HG03354 (cell line): ENCODE measurements around the gene TPM1.

Experiments used
- ATAC-seq: cut with Tn5 transposase; IDR thresholded peaks from one replicate; pipeline ENCODE4 v1.9.1; 2021; ENCODE audit warnings: mild to moderate bottlenecking; ENCODE audit not compliant: unreplicated experiment, poor library complexity, severe bottlenecking

Gene TPM1

GRCh38 chr15:63052077-63052841 is 9.7 kb downstream of the TPM1 start:
- ATAC-seq = no peak

GRCh38 chr15:63052961-63053698 is 10.6 kb downstream of the TPM1 start:
- ATAC-seq = no peak

- ATAC-seq = no peak
Measured at GRCh38 chr15:63054281-63054683, 11.7 kb downstream of the TPM1 start.

DNA sequence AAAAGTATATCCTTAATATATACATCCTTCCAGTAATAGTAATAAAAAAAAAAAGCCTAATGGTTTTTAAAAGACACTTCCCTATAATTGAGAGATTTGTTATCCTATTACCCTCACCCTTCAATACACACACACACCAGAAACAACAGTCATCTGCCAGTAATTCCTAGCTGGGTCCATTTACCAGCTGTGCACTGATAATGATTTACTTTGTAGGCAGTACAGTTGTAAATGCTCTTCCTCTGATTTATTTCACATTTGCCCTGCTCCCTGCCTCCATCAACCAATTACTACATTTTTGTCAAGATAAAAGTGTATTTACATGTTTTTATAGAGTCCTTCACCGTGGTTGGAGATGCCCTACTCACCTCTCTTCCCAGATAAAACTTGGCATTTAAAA is 12.4 kb downstream of the TPM1 start:
- no peak for ATAC-seq

- no peak for ATAC-seq
Measured at GRCh38 chr15:63056829-63057228, 14.3 kb downstream of the TPM1 start.

GRCh38 chr15:63057468-63058345 is 15.2 kb downstream of the TPM1 start:
- no peak for ATAC-seq

GRCh38 chr15:63059075-63059474 is 16.5 kb downstream of the TPM1 start:
- ATAC-seq = no peak

GRCh38 chr15:63059573-63060216 is 17.1 kb downstream of the TPM1 start:
- no peak for ATAC-seq

- ATAC-seq = no peak
Measured at GRCh38 chr15:63060699-63061098, 18.2 kb downstream of the TPM1 start.

- ATAC-seq = no peak
Measured at GRCh38 chr15:63061975-63062374, 19.4 kb downstream of the TPM1 start.

GRCh38 chr15:63063164-63063756 is 20.7 kb downstream of the TPM1 start:
- ATAC-seq = no peak

DNA sequence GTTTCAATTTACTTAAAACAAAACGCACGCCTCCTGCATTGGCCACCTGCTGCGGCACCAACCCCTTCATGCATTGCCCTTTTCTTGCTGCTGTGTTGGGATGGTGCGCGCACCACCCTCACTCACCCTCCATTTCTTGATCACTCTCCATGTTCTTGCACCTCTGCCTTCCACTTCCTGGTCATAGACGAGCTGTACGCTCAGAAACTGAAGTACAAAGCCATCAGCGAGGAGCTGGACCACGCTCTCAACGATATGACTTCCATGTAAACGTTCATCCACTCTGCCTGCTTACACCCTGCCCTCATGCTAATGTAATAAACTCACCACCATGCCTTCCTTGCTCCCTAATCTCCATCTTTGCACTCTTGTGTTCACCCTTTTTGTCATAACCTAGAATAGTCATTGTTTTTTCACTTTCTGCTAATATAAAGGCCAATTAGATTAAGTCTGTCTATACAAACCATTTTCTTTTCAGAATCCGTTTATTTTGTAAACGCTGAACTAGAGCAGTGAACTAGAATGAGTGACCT is 21.4 kb downstream of the TPM1 start:
- ATAC-seq = no peak

DNA sequence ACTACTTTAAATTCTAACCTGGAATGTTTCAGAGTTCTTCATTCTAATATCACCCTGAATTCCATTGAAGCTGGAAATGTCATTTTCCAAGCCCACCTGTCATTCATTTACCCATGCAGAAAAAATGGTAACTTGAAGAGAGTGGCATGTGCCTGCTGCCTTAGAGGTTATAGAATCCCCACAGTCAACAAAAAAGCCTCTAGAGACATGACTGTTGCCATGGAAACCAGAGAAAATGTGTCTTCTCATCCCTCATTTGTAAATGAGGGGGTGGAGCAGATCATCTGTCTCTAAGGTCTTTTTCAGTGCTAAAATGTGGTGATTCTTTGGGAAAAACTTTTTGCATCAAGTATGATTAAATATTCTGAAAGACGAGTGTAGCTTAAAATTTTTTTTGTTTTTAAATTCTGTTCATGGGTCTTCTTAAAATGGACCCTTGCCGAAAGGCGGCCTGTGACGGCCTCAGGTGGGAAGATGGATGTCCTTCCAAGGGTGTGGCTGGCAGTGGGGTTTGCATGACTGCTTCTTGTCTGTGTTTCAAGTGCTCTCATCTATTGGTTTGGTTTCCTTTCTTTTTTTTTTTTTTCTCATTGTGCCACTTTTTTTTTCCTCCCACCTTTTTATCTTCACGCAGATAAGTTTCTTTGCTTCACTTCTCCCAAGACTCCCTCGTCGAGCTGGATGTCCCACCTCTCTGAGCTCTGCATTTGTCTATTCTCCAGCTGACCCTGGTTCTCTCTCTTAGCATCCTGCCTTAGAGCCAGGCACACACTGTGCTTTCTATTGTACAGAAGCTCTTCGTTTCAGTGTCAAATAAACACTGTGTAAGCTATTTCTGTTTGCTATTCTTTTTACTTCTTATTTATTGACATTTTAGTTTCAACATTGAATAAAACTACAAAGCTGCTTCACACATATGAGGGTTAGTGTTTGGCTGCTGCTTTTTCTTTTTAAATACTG is 23.0 kb downstream of the TPM1 start:
- ATAC-seq = no peak

- ATAC-seq = no peak
Measured at GRCh38 chr15:63066272-63066671, 23.7 kb downstream of the TPM1 start.

GRCh38 chr15:63067306-63067705 is 24.8 kb downstream of the TPM1 start:
- ATAC-seq = no peak

GRCh38 chr15:63067976-63068743 is 25.6 kb downstream of the TPM1 start:
- ATAC-seq = no peak

DNA sequence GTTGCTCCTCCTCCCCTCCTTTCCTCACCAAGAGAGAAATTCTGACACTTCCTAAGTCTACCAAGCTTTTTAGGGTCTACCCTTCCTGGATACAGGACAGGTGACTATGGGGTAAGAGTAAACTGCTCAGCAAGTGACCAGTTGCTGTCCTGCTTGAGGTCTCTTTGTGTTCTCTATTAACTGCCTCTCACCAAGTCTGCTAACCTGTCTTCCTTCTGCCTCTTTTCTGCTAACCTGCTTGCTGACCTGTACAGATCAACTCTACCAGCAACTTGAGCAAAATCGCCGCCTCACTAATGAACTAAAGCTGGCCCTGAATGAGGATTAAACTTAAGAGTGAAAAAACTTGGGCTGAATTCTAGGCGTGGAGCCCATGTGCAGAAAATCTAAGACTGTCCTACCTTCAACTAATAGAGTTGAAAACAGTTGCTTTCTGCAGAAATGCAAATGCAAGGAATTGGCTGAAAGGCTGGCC is 27.1 kb downstream of the TPM1 start:
- no peak for ATAC-seq
